AG04450 (cell line): ENCODE results near the gene KCNH8. TPM values are rescaled to one million over a fixed set of nuclear protein-coding genes. Genes with fewer than 3 reads are reported as not detected.

ENCODE experiments used
- CTCF ChIA-PET: fragments of 300-600, 350-600 bp; formaldehyde crosslinking; extraction: SDS; loops from one replicate; lab custom pipeline; 2022; ENCODE audit warnings: antibody characterized with exemption, inconsistent platforms; lab: Charles Lee
- POLR2A ChIA-PET: fragments of 350-600 bp; formaldehyde crosslinking; extraction: SDS; loops from one replicate; lab custom pipeline; 2021; ENCODE audit warnings: antibody characterized with exemption, inconsistent platforms; lab: Yijun Ruan, JAX
- DNase-seq: peaks from one replicate; pipeline ENCODE4 v3.0.0-alpha.2; 2011; ENCODE audit warnings: low read depth, low spot score
- H3K27ac ChIP-seq: one replicate; pipeline ENCODE4 v1.5.1; 2012; ENCODE audit warnings: low read depth, low read length, control low read depth
- H3K27me3 ChIP-seq: one replicate; pipeline ENCODE4 v1.6.0; 2012; ENCODE audit warnings: low read length; ENCODE audit not compliant: control insufficient read depth, insufficient read depth
- H3K4me3 ChIP-seq: 2 replicates; pipeline ENCODE4 v1.5.1; 2011; ENCODE audit warnings: mild to moderate bottlenecking, low read depth, low read length, control low read depth
- H3K9me3 ChIP-seq: 2 replicates; pipeline ENCODE4 v1.5.1; 2012; ENCODE audit warnings: low read length; ENCODE audit not compliant: control insufficient read depth, insufficient read depth
- CTCF ChIP-seq: IDR thresholded peaks from 2 replicates; pipeline ENCODE4 v1.5.1; 2011; ENCODE audit warnings: low read depth, low read length, control low read depth, inconsistent platforms
- polyA plus RNA-seq: library from polyadenylated mRNA; depleted of rRNA; stranded (reverse); fragments of >200 nt; gene quantifications from 2 replicates; pipeline ENCODE4 v1.2.3, GENCODE V29; 2011

Gene KCNH8
- polyA plus RNA-seq, 1 experiment = not detected

GRCh38 chr3:19357947-19358346 lies 209.6 kb downstream of the KCNH8 start:
- ChIA-PET CTCF (no interaction called here), POLR2A (no interaction called here)
- Histone ChIP-seq H3K27ac (no peak overlapping the region), H3K4me3 (no peak overlapping the region), H3K9me3 (peaks cover 3% of the 10 kb centered on the region; the same call in 1 of the 2 replicates), H3K27me3 (no peaks in the 10 kb centered on the region)
- TF ChIP-seq CTCF = no peak
- no peak for DNase-seq

- peaks cover 3% of the 10 kb centered on the region; the same call in 1 of the 2 replicates for H3K9me3 ChIP-seq
- no peaks in the 10 kb centered on the region for H3K27me3 ChIP-seq
- no peak overlapping the region for H3K4me3 ChIP-seq
- H3K27ac ChIP-seq = no peak overlapping the region
- no peak for TF ChIP-seq CTCF
- POLR2A ChIA-PET = no interaction called here
- CTCF ChIA-PET = no interaction called here
- DNase-seq = no peak
These were observed 214.8 kb downstream of the KCNH8 start for GRCh38 chr3:19363071-19363470.

DNA sequence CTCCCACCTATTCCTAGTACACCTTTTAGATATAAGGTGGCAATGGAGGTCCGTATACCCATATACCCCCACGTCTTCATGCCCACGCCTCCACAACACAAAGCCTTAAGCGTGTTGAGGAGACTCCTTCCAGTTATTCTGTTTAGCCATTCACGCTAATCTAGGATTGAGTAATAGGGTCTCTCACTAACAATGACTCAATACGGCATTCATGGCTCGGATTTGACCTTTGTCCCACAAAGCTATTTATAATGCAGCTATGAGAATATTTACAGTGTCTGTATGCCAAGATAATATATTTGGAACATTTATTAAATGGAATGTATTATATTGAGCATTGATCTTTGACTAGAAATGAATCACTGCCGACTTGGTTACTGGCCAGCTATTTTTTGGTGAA lies 215.8 kb downstream of the KCNH8 start:
- no peak for TF ChIP-seq CTCF
- Histone ChIP-seq H3K27ac (no peak overlapping the region), H3K9me3 (peaks cover 3% of the 10 kb centered on the region; the same call in 1 of the 2 replicates), H3K27me3 (no peaks in the 10 kb centered on the region), H3K4me3 (no peak overlapping the region)
- POLR2A ChIA-PET = no interaction called here
- DNase-seq = no peak
- CTCF ChIA-PET = no interaction called here

DNA sequence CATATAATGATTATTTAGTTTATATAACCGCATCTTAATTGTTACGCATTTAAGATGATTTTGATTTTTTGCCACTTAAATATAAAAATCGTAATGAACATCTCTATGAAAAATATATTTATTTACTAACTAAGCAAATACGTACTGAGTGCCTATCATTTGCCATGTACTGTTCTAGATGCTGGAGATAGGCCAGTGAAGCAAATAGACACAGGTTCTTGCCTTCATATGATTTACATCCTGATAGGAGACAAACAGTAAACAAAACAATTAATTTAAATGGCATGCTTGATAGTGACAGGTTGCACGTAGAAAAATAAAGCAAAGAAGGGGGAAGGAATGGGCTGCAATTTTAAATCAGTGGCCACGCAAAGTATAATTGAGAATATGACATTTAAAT lies 217.2 kb downstream of the KCNH8 start:
- Histone ChIP-seq H3K27me3 (no peaks in the 10 kb centered on the region), H3K4me3 (no peak overlapping the region), H3K27ac (no peak overlapping the region), H3K9me3 (peaks cover 3% of the 10 kb centered on the region; the same call in 1 of the 2 replicates)
- POLR2A ChIA-PET = no interaction called here
- DNase-seq = no peak
- CTCF ChIA-PET = no interaction called here
- no peak for TF ChIP-seq CTCF

DNA sequence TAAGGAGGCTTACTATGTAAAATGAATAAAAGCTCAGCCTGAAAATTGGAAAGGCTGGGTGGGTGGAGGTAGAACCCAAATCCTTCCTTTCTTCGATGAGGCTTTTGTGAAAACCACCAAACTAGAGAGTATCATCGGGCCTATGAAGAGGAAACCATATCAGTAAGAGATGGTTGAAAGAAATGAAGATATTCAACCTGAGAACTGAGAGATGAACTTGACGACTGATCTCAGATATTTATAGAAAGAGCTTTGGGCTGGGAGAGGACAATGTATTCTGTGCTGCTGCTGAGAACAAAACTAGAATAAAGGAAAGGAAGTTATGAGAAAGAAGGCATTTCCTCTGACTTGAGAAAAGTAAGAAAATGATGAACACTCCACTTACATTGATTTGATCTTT lies 236.6 kb downstream of the KCNH8 start:
- CTCF ChIA-PET = no interaction called here
- DNase-seq = no peak
- POLR2A ChIA-PET = no interaction called here
- peaks cover 8% of the 10 kb centered on the region; the same call in 1 of the 2 replicates for H3K9me3 ChIP-seq
- no peak overlapping the region for H3K27ac ChIP-seq
- no peaks in the 10 kb centered on the region for H3K27me3 ChIP-seq
- no peak overlapping the region for H3K4me3 ChIP-seq
- TF ChIP-seq CTCF = no peak
